ENCODE measurements around the gene LRP5.

DNA sequence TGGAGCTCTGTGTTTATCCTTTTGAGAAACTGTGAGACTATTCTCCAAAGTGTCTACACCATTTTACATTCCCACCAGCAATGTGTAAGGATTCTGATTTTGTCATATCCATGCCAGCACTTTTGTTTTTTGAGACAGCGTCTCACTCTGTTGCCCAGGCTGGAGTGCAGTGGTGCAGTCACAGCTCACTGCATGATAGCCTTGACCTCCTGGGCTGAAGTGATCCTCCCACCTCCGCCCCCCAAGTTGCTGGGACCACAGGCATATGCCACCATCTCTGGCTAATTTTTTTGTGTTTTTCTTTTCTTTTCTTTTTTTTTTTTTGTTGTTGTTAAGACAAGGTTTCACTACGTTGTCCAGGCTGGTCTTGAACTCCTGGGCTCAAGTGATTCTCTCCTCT, 183.5 kb downstream of the LRP5 start:
- TF ChIP-seq, protein P1, sequence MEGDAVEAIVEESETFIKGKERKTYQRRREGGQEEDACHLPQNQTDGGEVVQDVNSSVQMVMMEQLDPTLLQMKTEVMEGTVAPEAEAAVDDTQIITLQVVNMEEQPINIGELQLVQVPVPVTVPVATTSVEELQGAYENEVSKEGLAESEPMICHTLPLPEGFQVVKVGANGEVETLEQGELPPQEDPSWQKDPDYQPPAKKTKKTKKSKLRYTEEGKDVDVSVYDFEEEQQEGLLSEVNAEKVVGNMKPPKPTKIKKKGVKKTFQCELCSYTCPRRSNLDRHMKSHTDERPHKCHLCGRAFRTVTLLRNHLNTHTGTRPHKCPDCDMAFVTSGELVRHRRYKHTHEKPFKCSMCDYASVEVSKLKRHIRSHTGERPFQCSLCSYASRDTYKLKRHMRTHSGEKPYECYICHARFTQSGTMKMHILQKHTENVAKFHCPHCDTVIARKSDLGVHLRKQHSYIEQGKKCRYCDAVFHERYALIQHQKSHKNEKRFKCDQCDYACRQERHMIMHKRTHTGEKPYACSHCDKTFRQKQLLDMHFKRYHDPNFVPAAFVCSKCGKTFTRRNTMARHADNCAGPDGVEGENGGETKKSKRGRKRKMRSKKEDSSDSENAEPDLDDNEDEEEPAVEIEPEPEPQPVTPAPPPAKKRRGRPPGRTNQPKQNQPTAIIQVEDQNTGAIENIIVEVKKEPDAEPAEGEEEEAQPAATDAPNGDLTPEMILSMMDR (IDR thresholded peaks at IDR 0.05) = no peak
- TF ChIP-seq EP300 (IDR thresholded peaks at IDR 0.05) (no peak), POLR2AphosphoS5 (IDR thresholded peaks at IDR 0.05) (no peak)
